ENCODE results near the gene EDEM1. TPM values are rescaled to one million over a fixed set of nuclear protein-coding genes. Genes with fewer than 3 reads are reported as not detected.

The EDEM1 gene
- polyA plus RNA-seq, 1 of the 3 experiments (the other 2 are of a cell fraction) = 25.2 TPM

GRCh38 chr3:5232570-5232969 lies 45.1 kb downstream of the EDEM1 start:
- 72% methylated on average over 6 of the region's 6 CpGs for WGBS (ENCODE audit: low lambda C conversion rate)
- H3K4me1 ChIP-seq (ENCODE audit: control insufficient read depth in 1 of 2, insufficient read depth in 2 of 2, low read depth in 1 of 2, low read length in 1 of 2) = peaks cover 0 to 2% of the 10 kb centered on the region in 2 experiments; a peak in 2 of 4 replicates
- H4K20me1 ChIP-seq (ENCODE audit: insufficient read depth) = no peaks in the 10 kb centered on the region
- H3K79me2 ChIP-seq (ENCODE audit: insufficient read depth) = no peaks in the 10 kb centered on the region
- no peaks in the 10 kb centered on the region for H3K9me3 ChIP-seq
- no peak overlapping the region for H3K4me3 ChIP-seq (ENCODE audit: low read depth in 2 of 2, low read length in 1 of 2)
- no peaks in the 10 kb centered on the region for H3F3A ChIP-seq (replicated peaks; ENCODE audit: insufficient read depth)
- no peak overlapping the region for H3K27ac ChIP-seq (ENCODE audit: low read depth in 2 of 2, low read length in 1 of 2)
- no peak overlapping the region for H2AFZ ChIP-seq (ENCODE audit: low read depth)
- ChIA-PET POLR2A (no interaction called here), CTCF (no interaction called here)
- no peaks in the 10 kb centered on the region for H3K9me2 ChIP-seq
- TF ChIP-seq FOSL2 (IDR thresholded peaks at IDR 0.05; ENCODE audit: borderline replicate concordance, low read depth) (no peak), POLR2AphosphoS5 (IDR thresholded peaks at IDR 0.05; ENCODE audit: low read depth, low read length) (no peak), REST (IDR thresholded peaks at IDR 0.05; ENCODE audit: low read depth, low read length) (no peak), SIN3A (IDR thresholded peaks at IDR 0.05; ENCODE audit: borderline replicate concordance, low read depth, low read length) (no peak), ELF1 (IDR thresholded peaks at IDR 0.05) (no peak)
- no peaks in the 10 kb centered on the region for H3K36me3 ChIP-seq (replicated peaks in 1 of 2; ENCODE audit: control insufficient read depth in 1 of 2, insufficient read depth in 2 of 2, low read length in 1 of 2)
- H3K4me2 ChIP-seq = no peak overlapping the region
- no peaks in the 10 kb centered on the region for H3K27me3 ChIP-seq (ENCODE audit: insufficient read depth)
- DNase-seq = no peak
- no peak overlapping the region for H3K9ac ChIP-seq

GRCh38 chr3:5233026-5233425 lies 45.5 kb downstream of the EDEM1 start:
- H3K9ac ChIP-seq = no peak overlapping the region
- ChIA-PET CTCF (no interaction called here), POLR2A (no interaction called here)
- no peaks in the 10 kb centered on the region for H3K79me2 ChIP-seq (ENCODE audit: insufficient read depth)
- H3K27ac ChIP-seq (ENCODE audit: low read depth in 2 of 2, low read length in 1 of 2) = no peak overlapping the region; a peak in 1 of 4 replicates
- no peaks in the 10 kb centered on the region for H3K36me3 ChIP-seq (replicated peaks in 1 of 2; ENCODE audit: control insufficient read depth in 1 of 2, insufficient read depth in 2 of 2, low read length in 1 of 2)
- H3K27me3 ChIP-seq (ENCODE audit: insufficient read depth) = no peaks in the 10 kb centered on the region
- no peaks in the 10 kb centered on the region for H3K9me2 ChIP-seq
- no peak overlapping the region for H3K4me3 ChIP-seq (ENCODE audit: low read depth in 2 of 2, low read length in 1 of 2)
- TF ChIP-seq CHD2 (IDR thresholded peaks at IDR 0.05; ENCODE audit: low read length, partially characterized antibody) (no peak), GATA2 (CRISPR knock-in tag; IDR thresholded peaks at IDR 0.05) (no peak), EP300 (IDR thresholded peaks at IDR 0.05; ENCODE audit: borderline replicate concordance in 1 of 2, low read depth in 1 of 2, low read length in 1 of 2) (no peak), RCOR1 (IDR thresholded peaks at IDR 0.05; ENCODE audit: low read length) (no peak), FOXJ3 (CRISPR knock-in tag; IDR thresholded peaks at IDR 0.05) (no peak), ELF1 (IDR thresholded peaks at IDR 0.05) (no peak)
- no peak overlapping the region for H2AFZ ChIP-seq (ENCODE audit: low read depth)
- no peak overlapping the region for H3K4me2 ChIP-seq
- no peaks in the 10 kb centered on the region for H3K9me3 ChIP-seq
- peaks cover 0 to 2% of the 10 kb centered on the region in 2 experiments; a peak in 2 of 4 replicates for H3K4me1 ChIP-seq (ENCODE audit: control insufficient read depth in 1 of 2, insufficient read depth in 2 of 2, low read depth in 1 of 2, low read length in 1 of 2)
- no peaks in the 10 kb centered on the region for H3F3A ChIP-seq (replicated peaks; ENCODE audit: insufficient read depth)
- WGBS (ENCODE audit: low lambda C conversion rate) = 55% methylated on average over 2 of the region's 2 CpGs
- no peaks in the 10 kb centered on the region for H4K20me1 ChIP-seq (ENCODE audit: insufficient read depth)
- DNase-seq = no peak

Measured in SK-N-SH (cell line).